NB4 (cell line): Measurements from ENCODE around the gene SOCS1.

ENCODE experiments used
- TF ChIP-seq, protein P1 (sequence below): IDR thresholded peaks from one replicate; pipeline ENCODE4 v1.5.1; 2012; ENCODE audit warnings: low read depth, low read length
- TF ChIP-seq, protein P2 (sequence below): IDR thresholded peaks from 2 replicates; pipeline ENCODE4 v1.6.1; 2011; ENCODE audit warnings: low read depth, low read length

DNA sequence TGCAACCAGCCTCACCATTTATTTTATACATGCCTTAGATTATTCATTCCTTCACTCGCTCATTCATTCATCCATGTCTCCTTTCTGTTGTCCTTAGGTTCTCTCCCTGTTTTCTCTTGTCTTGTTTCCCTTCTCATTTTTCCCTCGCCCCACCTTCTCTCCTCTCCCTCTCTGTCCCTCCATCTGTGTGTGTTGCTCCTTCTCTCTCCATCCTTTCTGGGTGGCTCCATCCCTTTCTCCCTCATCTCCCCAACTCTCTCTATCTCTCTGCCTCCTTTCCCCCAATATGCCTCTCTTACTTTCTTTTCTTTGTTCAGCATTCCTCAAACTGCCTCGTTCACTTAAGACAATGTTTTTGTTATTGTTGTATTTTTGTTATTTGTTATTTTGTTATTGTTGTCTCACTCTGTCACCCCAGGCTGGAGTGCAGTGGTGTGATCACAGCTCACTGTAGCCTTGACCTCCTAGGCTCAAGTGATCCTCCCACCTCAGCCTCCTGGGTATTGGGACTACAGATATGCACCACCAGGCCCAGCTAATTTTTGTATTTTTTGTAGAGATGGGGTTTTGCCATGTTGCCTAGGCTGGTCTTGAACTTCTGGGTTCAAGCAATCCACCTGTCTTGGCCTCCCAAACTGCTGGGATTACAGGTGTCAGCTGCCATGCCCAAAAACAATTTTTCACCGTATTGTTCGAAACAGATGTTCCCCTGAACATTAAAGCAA, 14.4 kb downstream of the SOCS1 start:
- TF ChIP-seq, protein P1, sequence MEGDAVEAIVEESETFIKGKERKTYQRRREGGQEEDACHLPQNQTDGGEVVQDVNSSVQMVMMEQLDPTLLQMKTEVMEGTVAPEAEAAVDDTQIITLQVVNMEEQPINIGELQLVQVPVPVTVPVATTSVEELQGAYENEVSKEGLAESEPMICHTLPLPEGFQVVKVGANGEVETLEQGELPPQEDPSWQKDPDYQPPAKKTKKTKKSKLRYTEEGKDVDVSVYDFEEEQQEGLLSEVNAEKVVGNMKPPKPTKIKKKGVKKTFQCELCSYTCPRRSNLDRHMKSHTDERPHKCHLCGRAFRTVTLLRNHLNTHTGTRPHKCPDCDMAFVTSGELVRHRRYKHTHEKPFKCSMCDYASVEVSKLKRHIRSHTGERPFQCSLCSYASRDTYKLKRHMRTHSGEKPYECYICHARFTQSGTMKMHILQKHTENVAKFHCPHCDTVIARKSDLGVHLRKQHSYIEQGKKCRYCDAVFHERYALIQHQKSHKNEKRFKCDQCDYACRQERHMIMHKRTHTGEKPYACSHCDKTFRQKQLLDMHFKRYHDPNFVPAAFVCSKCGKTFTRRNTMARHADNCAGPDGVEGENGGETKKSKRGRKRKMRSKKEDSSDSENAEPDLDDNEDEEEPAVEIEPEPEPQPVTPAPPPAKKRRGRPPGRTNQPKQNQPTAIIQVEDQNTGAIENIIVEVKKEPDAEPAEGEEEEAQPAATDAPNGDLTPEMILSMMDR: no peak
- TF ChIP-seq, protein P2, sequence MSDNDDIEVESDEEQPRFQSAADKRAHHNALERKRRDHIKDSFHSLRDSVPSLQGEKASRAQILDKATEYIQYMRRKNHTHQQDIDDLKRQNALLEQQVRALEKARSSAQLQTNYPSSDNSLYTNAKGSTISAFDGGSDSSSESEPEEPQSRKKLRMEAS: no peak
